Body of pancreas (tissue), 4 donors: Measurements from ENCODE around the gene REV3L. TPM values are rescaled to one million over a fixed set of nuclear protein-coding genes. Genes with fewer than 3 reads are reported as not detected.

Experiments used
- ATAC-seq: fragments of 150-250 bp; one replicate; pipeline ENCODE4 v1.9.1; 2016
- DNase-seq, 4 donors: peaks; one replicate each; pipeline ENCODE4 v3.0.0-alpha.2; 2019
- H3K27ac ChIP-seq, 4 donors: fragments of 200-600 bp; sonication (generic); 1 replicate in 3 of 4; 2 replicates in 1 of 4; pipeline versions ENCODE4 v1.5.1 to v1.6.1; 2016 to 2019; ENCODE audit warnings: mild to moderate bottlenecking in 1 of 4, mixed read lengths in 1 of 4, moderate library complexity in 1 of 4
- H3K27me3 ChIP-seq, 2 donors: fragments of 200-600 bp; sonication (generic); one replicate each; pipeline ENCODE4 v1.6.0; 2016; ENCODE audit warnings: mild to moderate bottlenecking in 1 of 2
- H3K36me3 ChIP-seq, 2 donors: fragments of 200-600 bp; sonication (generic); replicated peaks in 1 of 2; 2 replicates each; pipeline ENCODE4 v1.5.1; 2016; ENCODE audit warnings: low read depth in 2 of 2; ENCODE audit not compliant: insufficient read depth in 1 of 2
- H3K4me1 ChIP-seq: fragments of 200-600 bp; sonication (generic); one replicate; pipeline ENCODE4 v1.6.0; 2016
- H3K4me3 ChIP-seq, 2 donors: fragments of 200-600 bp; sonication (generic); 1 replicate in 1 of 2; 2 replicates in 1 of 2; pipeline ENCODE4 v1.5.1; 2016 to 2019
- H3K9me3 ChIP-seq, 3 donors: fragments of 200-600 bp; sonication (generic); 1 replicate in 2 of 3; 2 replicates in 1 of 3; pipeline ENCODE4 v1.5.1; 2016
- CTCF ChIP-seq, 7 experiments: fragments of 450-650 bp in 4 of 7; fragments of 200-600 bp in 3 of 7; sonication (generic) in 3 of 7; IDR thresholded peaks; one replicate each; pipeline ENCODE4 v1.5.1; 2016 to 2019; ENCODE audit warnings: antibody characterized with exemption in 7 of 7
- POLR2A ChIP-seq, 3 donors: fragments of 450-650 bp; IDR thresholded peaks; one replicate each; pipeline ENCODE4 v1.6.1; 2016; ENCODE audit warnings: antibody characterized with exemption in 3 of 3, mild to moderate bottlenecking in 2 of 3
- WGBS, 2 donors: methylation state at CpG; one replicate each; pipeline ENCODE4 v1.1.5; 2017; 5-methylcytosine and 5-hydroxymethylcytosine counted together
- intact Hi-C: fragments of 100-400 bp; cut with DNase I; formaldehyde crosslinking; loops from one replicate; pipeline ENCODE4 v1.15.1; 2023
- total RNA-seq, 2 donors: library from RNA; depleted of rRNA; stranded (reverse); fragments of >200 nt; gene quantifications; one replicate each; pipeline ENCODE4 v1.1.0, GENCODE V29; 2016

REV3L gene
- total RNA-seq, 2 donors from 2014 or later = 28.3 to 29.7 TPM

- DNase-seq (no peak), ATAC-seq (no peak)
- no peaks in the 10 kb centered on the region for H3K4me1 ChIP-seq
- H3K27ac ChIP-seq = no peak overlapping the region
- H3K36me3 ChIP-seq = peaks cover 0 to 3% of the 10 kb centered on the region in 2 donors
- TF ChIP-seq CTCF (IDR thresholded peaks at IDR 0.05) = no peak
- TF ChIP-seq POLR2A (IDR thresholded peaks at IDR 0.05) = no peak
- intact Hi-C loops = no loop called here
- H3K4me3 ChIP-seq = no peak overlapping the region
- WGBS, 2 donors = 65 to 78% methylated on average over 3 of the region's 3 CpGs
- H3K27me3 ChIP-seq = no peaks in the 10 kb centered on the region
- H3K9me3 ChIP-seq = no peaks in the 10 kb centered on the region
Observed at GRCh38 chr6:111410371-111410770, 72.6 kb downstream of the REV3L start.

GRCh38 chr6:111409430-111409829 lies 73.6 kb downstream of the REV3L start:
- Histone ChIP-seq H3K4me3 (no peak overlapping the region), H3K27ac (no peak overlapping the region), H3K9me3 (no peaks in the 10 kb centered on the region), H3K36me3 (peaks cover 0 to 3% of the 10 kb centered on the region in 2 donors), H3K4me1 (no peaks in the 10 kb centered on the region), H3K27me3 (no peaks in the 10 kb centered on the region)
- WGBS, 2 donors = 93 to 95% methylated on average over 1 of the region's 1 CpG
- TF ChIP-seq POLR2A (IDR thresholded peaks at IDR 0.05) (no peak), CTCF (IDR thresholded peaks at IDR 0.05) (no peak)
- intact Hi-C loops = no loop called here
- no peak for DNase-seq
- no peak for ATAC-seq

GRCh38 chr6:111407686-111408085 lies 75.3 kb downstream of the REV3L start:
- Histone ChIP-seq H3K27me3 (no peaks in the 10 kb centered on the region), H3K36me3 (peaks cover 0 to 8% of the 10 kb centered on the region in 2 donors), H3K9me3 (no peaks in the 10 kb centered on the region), H3K4me1 (no peaks in the 10 kb centered on the region), H3K27ac (no peak overlapping the region), H3K4me3 (no peak overlapping the region)
- TF ChIP-seq POLR2A (IDR thresholded peaks at IDR 0.05) = no peak
- no peak for TF ChIP-seq CTCF (IDR thresholded peaks at IDR 0.05)
- no peak for ATAC-seq
- 72 to 73% methylated on average over 4 of the region's 4 CpGs for WGBS, 2 donors
- intact Hi-C loops = no loop called here
- DNase-seq = no peak

GRCh38 chr6:111406200-111406721 lies 76.8 kb downstream of the REV3L start:
- DNase-seq (peak in 1 of 4 donors; percentile 34), ATAC-seq (no peak)
- intact Hi-C loops = no loop called here
- TF ChIP-seq CTCF (IDR thresholded peaks at IDR 0.05) = no peak
- no peak for TF ChIP-seq POLR2A (IDR thresholded peaks at IDR 0.05)
- Histone ChIP-seq H3K27me3 (no peaks in the 10 kb centered on the region), H3K9me3 (no peaks in the 10 kb centered on the region), H3K4me3 (no peak overlapping the region), H3K36me3 (peaks cover 0 to 8% of the 10 kb centered on the region in 2 donors), H3K27ac (peak overlapping the region in 2 of 4 donors; percentile 13 to 58), H3K4me1 (no peaks in the 10 kb centered on the region)
- 73 to 89% methylated on average over 3 of the region's 3 CpGs for WGBS, 2 donors

- Histone ChIP-seq H3K4me3 (no peak overlapping the region), H3K9me3 (no peaks in the 10 kb centered on the region), H3K36me3 (peaks cover 0 to 5% of the 10 kb centered on the region in 2 donors), H3K4me1 (no peaks in the 10 kb centered on the region), H3K27me3 (no peaks in the 10 kb centered on the region), H3K27ac (no peak overlapping the region)
- DNase-seq = no peak
- ATAC-seq = no peak
- intact Hi-C loops = no loop called here
- TF ChIP-seq CTCF (IDR thresholded peaks at IDR 0.05) (no peak), POLR2A (IDR thresholded peaks at IDR 0.05) (no peak)
- 85 to 87% methylated on average over 3 of the region's 3 CpGs for WGBS, 2 donors
Observed at GRCh38 chr6:111403388-111403787, 79.6 kb downstream of the REV3L start.
